HG03097 (cell line): ENCODE data around the gene METTL5.
"Not testable (repeated sequence)": the region's sequence is repeated elsewhere in the genome, so short reads cannot be mapped to it uniquely, and the experiment has no call there.

Source experiments
- ATAC-seq: cut with Tn5 transposase; IDR thresholded peaks from one replicate; pipeline ENCODE4 v1.9.1; 2021; ENCODE audit not compliant: unreplicated experiment, low FRiP score

Gene METTL5

DNA sequence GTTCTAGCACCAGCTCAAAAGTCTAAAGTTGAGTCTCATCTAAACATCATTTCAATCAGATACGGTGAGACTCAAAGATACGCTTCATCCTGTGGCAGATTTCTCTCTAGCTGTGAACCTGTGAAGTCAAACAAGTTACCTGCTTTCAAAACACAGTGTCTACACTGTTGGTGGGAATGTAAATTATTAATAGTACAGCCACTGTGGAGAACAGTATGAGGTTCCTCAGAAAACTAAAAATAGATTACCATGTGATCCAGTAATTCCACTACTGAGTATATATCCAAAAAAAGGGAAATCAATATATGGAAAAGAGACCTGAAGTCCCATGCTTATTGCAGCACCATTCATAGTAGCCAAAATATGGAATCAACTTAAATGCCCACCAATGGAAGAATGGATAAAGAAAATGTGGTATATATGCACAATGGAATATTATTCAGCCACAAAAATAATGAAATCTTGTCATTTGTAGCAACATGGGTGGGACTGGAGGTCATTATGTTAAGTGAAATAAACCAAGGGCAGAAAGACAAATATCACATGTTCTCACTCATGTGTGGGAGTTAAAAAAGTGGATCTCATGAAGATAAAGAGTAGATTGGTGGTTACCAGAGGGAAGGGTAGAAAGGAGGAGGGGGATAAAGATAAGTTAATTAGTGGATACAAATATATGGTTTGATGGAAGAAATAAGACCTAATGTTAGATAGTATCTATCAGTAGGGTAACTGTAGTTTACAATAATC lies 14.2 kb upstream of the METTL5 start:
- no peak for ATAC-seq

DNA sequence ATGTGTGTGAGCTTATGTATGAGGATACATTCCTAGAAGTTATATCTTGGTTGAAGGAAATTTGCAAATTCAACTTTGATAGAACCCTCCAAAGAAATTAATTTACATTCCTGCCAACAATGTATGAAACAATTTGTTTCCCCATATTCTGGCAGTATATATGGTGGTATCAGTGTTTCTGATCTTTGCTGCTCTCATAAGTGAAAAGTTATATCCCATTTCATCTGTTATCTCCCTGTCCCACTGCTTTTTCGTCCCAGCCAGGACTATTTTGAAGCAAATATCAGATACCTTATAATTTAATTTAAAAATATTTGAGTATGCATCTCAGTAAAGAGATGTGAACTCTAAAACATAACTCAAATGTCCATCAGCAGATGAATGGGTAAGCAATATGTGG lies 9.7 kb upstream of the METTL5 start:
- ATAC-seq, result no peak

DNA sequence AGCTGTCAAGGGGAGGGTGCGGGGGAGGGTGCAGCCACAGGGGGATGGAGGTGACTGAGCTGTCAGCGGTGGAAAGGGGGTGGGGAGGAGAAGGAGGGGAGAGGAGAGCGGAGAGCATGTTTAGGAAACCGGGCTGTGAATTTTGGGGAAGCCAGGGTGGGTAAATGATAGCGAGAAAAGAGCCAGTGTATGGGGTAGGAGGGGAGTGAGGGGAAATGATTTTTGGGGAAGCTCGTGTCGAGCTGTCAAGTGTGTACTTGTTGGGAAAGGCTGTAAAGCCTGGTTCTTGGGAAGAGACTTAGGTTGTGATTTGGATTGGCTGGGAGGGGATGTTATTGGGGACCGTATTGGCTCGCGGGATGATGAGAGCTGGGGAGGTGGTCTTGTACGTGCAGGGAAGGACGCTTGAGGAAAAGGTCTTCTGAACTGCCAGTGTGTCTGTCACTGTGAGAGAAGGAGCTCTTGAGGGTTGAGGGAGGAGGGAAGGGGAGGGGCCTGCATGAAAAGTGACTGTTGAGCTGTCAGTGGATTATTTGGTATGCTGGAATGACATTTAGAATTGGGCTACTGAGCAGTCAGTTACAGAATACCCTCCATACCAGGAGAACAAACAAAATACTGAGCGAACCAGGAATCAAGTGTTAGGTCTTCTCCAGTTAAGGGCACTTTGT lies 3.6 kb upstream of the METTL5 start:
- no peak for ATAC-seq

DNA sequence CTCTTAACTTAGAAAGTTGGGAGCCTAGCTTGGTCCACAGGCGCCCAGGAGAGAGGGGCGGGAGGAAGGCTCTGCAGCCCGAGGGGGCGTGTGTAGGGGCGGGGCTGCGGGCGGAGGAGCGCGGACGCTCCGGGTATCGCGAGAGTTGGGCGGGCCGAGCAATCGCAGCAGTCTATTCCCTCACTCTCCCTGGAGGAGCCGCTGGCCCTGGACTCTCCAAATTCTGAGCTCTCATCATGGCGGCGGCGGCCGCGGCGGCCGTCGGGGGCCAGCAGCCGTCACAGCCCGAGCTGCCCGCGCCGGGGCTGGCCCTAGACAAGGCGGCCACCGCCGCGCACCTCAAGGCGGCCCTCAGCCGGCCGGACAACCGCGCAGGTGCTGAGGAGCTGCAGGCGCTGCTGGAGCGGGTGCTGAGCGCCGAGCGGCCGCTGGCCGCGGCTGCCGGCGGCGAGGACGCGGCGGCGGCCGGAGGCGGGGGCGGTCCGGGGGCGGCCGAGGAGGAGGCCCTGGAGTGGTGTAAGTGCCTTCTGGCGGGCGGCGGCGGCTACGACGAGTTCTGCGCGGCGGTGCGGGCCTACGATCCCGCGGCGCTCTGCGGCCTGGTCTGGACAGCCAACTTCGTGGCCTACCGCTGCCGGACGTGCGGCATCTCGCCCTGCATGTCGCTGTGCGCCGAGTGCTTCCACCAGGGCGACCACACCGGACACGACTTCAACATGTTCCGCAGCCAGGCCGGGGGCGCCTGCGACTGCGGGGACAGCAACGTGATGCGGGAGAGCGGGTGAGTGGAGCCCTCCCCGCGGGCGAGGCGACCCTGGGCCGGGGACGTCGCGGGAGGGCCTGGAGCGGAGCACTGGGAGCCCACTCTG lies 2.8 kb upstream of the METTL5 start, which contains the start of gene UBR3:
Gene UBR3, plus strand, starts transcription at position 183 of the 869 bp plus-strand sequence. Its CDS starts 54 bp downstream, at position 237.
- ATAC-seq, result peak; percentile 79

DNA sequence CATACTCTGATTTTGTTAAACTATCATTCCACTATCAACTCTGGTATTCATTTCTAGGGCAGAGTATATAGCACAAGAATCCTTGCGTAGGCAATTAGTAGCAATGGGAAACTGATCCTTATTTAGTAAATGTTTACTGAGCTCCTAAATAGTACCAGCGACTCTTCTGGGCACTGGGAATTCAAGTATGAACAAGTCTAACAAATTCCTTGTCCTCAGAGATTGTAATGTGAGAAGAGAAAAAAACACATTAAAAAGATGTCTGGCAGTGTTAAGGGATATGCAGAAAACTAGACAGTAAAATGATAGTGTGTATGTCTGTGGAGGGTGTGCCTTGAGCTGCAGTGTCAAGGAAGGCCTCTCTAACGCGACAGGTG lies 721 bp downstream of the METTL5 start:
- ATAC-seq, result no peak

DNA sequence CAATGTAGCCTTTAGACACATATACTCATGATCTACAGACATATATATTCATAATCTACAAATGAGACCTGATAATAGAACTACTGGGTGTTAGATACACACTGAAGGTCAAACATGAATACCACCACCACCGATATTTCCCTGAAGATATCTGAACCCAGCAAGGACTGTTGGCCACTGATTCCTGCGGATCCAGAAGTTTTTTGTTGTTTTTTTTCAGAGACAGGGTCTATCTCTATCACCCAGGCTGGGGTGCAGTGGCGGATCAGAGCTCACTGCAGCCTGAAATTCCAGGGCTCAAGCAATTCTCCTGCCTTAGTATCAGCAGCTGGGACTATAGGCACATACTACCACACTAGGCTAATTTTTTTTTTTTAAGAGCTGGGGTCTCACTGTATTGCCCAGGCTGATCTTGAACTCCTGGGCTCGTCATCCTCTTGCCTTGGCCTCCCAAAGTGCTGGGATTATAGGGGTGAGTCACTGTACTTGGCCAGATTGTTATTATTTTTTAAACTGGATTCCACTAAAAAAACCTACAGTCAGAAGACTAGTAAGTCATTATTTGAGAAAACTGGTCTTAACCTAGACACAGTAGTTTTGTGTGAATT lies 1.8 kb downstream of the METTL5 start:
- ATAC-seq, result no peak

DNA sequence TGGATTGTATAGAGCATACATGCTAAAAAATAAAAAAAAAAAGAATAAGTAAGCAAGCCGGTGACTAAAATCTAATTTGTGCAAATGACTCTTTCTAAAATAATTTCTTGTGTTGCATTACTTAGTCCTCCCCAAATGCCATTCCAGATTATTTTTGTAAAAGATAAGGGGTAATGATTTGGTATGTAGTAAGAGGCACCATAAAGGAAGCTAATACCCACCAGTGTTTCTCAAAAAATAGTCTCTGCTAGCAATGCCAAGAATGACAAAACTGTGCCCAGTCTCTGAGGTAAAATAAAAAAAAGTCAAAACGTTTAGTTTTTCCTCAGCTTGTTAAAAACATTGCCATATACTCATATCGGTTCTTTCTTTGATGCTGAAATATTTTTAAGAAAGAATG lies 2.7 kb downstream of the METTL5 start:
- no peak for ATAC-seq

DNA sequence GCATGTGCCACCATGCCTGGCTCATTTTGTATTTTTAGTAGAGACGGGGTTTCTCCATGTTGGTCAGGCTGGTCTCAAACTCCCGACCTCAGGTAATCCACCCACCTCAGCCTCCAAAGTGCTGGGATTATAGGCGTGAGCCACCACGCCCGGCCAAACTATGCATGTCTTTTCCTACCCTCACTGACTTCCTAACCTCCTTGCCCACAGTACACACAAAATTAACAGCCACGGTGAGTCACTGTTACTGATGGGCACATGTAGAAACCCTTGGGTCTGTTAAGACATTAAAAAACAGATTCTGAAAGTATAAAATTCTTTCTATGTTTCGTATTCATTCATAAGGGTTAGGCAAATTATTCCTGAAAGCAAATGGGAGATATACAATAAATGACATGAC lies 4.6 kb downstream of the METTL5 start:
- not testable (repeated sequence) for ATAC-seq

DNA sequence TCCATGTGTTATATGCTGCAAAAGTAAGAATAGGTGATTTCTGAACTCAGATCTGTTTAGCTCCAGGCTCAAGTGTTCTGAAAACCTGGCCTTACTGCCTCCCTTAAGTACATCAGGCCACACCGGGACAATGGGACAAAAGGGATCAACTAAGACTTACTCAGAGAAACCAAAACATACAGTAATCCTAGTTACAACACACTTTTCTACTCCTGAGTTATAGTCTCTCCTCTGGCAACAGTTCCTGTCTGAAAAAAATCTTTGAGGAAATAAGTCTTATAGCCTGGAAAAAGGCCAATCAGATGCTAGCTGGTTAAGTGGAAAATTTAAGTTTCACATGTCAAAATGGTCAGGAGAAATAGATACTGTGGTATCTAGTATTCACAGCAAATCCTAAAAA lies 5.6 kb downstream of the METTL5 start:
- no peak for ATAC-seq

DNA sequence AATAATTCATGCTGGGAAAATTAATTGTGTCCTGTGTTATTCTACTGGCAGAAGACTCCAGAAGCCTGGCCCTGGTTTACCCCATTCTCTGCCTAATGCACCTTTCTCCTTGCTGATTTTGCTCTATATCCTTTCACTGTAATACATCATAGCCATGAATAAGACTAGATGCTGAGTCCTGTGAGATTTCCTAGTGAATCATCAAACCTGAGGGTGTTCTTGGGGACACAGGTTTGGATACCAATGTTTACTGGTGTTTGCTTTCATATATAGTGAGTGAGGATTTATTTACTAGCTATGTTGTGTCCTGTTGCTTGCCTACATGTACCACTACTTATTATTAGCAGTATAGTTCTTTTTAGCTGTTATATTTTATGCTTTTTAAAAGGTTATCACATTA lies 6.5 kb downstream of the METTL5 start:
- no peak for ATAC-seq

DNA sequence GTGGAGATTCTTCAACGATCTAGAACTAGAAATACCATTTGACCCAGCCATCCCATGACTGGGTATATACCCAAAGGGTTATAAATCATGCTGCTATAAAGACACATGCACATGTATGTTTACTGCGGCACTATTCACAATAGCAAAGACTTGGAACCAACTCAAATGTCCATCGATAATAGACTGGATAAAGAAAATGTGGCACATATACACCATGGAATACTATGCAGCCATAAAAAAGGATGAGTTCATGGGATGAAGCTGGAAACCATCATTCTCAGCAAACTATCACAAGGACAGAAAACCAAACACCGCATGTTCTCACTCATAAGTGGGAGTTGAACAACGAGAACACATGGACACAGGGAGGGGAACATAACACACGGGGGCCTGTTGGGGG lies 7.3 kb downstream of the METTL5 start:
- not testable (repeated sequence) for ATAC-seq

DNA sequence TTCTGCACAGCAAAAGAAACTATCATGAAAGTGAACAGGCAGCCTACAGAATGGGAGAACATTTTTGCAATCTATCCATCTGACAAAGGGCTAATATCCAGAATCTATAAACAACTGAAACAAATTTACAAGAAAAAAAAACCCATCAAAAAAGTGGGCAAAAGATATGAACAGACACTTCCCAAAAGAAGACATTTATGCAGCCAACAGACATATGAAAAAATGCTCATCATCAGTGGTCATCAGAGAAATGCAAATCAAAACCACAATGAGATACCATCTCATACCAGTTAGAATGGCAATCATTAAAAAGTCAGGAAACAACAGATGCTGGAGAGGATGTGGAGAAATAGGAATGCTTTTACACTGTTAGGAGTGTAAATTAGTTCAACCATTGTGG lies 7.7 kb downstream of the METTL5 start:
- not testable (repeated sequence) for ATAC-seq

DNA sequence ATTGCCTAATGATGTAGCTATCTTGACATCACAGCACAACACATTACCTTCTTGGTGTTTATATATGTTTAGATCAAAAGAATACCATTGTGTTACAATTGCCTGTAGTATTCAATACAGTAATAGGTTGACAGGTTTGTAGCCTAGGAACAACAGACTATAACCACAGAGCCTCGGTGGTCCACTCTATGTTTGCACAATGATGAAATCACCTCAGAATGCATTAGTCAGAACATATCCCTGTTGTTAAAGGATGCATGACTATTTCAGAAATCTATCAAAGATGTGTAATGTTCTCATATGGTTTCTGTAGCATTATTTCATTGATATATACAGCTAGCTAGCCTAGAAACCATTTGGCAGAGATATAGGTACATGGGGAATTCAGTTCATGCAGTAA lies 8.9 kb downstream of the METTL5 start:
- ATAC-seq, result no peak

DNA sequence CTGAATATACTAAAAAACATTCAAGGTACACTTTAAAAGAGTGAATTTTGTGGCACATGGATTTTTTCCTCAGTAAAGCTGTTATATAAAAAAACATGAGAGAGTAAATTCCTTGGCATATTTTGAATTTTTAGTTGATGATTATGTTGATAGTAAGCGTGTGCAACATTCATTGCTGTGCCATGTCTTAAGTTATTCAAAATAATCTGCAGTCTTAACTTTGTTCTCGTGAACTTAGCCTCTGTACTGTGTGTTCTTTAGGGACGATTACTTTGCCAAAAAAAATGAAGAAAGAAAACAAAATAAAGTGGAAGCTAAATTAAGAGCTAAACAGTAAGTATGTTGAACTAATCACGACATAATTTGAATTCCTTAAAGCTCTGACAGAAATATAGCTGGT lies 16.5 kb downstream of the METTL5 start:
- no peak for ATAC-seq

DNA sequence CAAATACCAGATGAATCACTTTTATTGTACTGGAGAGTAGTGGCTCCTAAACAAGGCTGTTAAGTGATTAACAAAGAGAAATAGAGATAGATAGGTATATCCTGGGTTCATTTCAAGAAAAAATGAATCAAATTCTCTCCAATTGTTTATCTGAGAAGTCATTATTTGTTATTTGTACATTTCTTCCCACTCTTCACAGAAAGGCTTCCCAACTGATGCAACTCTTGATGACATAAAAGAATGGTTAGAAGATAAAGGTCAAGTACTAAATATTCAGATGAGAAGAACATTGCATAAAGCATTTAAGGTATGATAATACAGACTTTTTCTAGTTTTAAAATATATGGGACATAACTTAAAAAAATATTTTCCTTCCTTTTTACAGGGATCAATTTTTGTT lies 18.1 kb downstream of the METTL5 start:
- no peak for ATAC-seq

DNA sequence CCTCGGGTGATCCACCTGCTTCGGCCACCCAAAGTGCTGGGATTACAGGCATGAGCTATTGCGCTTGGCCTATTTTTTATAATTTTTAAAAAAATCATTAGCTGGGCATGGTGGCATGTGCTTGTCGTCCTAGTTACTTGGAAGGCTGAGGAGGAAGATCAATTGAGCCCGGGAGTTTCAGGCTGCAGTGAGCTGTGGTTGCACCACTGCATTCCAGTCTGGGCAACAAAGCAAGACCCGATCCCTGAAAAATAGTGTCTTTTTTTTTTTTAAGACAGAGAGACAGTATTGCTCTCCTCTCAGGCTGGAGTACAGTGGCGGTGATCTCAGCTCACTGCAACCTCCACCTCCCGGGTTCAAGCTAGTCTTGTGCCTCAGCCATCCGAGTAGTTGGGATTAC lies 21.2 kb downstream of the METTL5 start:
- no peak for ATAC-seq

DNA sequence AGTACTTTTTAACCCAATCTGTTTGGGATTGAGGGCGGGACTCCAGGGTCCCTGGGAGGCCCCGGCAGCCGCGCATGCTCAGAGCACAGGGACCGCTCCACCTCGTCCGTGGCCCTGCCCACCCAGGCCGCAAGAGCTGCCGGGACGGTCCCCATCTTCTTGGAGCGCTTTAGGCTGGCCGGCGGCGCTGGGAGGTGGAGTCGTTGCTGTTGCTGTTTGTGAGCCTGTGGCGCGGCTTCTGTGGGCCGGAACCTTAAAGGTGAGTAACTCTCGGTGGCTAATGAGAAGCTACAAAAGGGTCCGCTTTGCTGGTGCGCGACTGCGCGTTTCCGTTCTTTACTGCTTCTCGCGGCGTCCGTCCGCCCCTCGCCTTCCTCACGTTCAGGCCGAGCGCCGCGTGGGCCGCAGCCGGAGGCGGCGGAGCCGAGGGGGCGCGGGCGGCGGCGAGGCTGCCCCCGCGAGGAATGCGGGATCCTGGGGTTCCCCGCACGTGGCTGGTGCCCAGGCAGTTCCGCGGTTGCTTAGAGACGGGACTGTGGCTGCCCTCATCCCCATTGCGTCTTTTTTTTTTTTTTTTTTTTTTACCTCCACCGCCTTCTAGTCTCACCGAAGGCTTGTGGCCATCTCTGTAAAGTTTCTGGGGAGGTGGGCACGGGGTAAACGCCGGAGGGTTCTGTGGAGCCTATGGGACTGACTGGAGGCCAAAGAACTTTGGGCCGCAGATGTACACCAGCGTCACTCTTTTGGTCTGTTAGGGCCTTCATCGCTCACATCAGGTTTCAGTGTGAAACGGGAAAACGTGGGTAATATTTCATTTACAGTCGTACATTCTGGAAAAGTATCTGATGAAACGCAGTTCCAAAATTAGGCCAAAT lies 25.8 kb downstream of the METTL5 start, which contains the start of gene SSB:
Gene SSB, plus strand, starts transcription at position 154 of the 875 bp plus-strand sequence. CDS start 2,090 bp downstream, outside the sequence.
- ATAC-seq, result peak; percentile 96

DNA sequence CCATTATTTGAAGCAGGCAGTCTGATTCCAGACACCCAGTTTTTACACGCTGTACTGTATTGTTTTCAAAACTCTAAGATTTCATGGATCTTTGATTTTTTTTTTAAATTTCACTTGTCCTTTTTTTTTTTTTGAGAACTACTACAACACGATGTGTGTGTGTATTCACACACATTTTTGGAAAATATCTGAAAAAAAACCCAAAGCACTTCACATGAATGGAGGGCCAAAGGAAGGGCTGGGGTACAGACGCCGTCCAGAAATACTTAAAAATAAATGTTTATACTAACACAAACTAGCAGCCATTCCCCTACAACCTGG lies 26.3 kb downstream of the METTL5 start:
- no peak for ATAC-seq

DNA sequence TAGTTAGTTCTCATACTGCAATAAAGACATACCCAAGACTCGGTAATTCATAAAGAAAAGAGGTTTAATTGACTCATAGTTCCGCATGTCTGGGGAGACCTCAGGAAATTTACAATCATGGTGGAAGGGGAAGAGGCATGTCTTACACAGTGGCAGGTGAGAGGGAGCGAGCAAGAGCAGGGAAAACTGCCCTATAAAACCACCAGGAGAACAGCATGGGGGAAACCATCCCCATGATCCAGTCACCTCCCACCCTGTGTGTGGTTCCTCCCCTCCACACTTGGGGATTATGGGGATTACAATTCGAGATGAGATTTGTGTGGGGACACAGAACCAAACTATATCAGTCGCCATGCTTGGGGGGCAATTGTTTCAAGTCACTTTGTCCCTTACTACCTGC lies 27.1 kb downstream of the METTL5 start:
- no peak for ATAC-seq

DNA sequence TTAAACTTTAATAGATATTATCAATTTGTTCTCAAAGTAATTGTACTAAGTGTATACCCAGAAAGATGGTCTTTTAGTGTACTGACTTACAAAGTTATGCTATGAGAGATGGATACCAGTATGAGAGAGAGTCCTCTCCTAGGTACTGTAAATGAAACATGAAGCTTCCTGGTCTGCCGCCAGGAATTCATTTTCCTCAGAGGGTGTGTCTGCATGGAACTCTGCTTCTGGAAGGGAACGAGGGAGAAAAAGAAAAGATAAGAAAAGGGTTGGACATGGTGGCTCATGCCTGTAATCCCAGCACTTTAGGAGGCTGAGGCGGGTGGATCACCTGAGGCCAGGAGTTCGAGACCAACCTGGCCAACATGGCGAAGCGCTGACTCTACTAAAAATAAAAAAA lies 28.3 kb downstream of the METTL5 start:
- ATAC-seq, result no peak
